GM23338 (cell line): ENCODE data around the gene HCN2.

Source experiments
- CTCF ChIP-seq, 2 experiments: fragments of 200-600 bp in 1 of 2; sonication (generic) in 1 of 2; conservative IDR thresholded peaks; 2 replicates each; pipeline versions ENCODE4 v1.5.1 to v1.6.1; 2016 to 2017; ENCODE audit warnings: antibody characterized with exemption in 2 of 2, low read depth in 2 of 2, mild to moderate bottlenecking in 2 of 2, moderate library complexity in 1 of 2
- EZH2 ChIP-seq: fragments of 200-600 bp; sonication (generic); IDR thresholded peaks from one replicate; pipeline ENCODE4 v1.8.0; 2017; ENCODE audit warnings: antibody characterized with exemption, mild to moderate bottlenecking, low read depth; ENCODE audit not compliant: unreplicated experiment
- EZH2phosphoT487 ChIP-seq: fragments of 200-600 bp; sonication (generic); IDR thresholded peaks from one replicate; pipeline ENCODE4 v1.8.1; 2018; ENCODE audit warnings: antibody characterized with exemption; ENCODE audit not compliant: unreplicated experiment
- POLR2AphosphoS5 ChIP-seq: IDR thresholded peaks from 2 replicates; pipeline ENCODE4 v1.6.1; 2016; ENCODE audit warnings: antibody characterized with exemption, low read depth
- REST ChIP-seq: IDR thresholded peaks from one replicate; pipeline ENCODE4 v1.6.1; 2018; ENCODE audit warnings: antibody characterized with exemption; ENCODE audit not compliant: unreplicated experiment
- STAT1 ChIP-seq: IDR thresholded peaks from one replicate; pipeline ENCODE4 v1.6.1; 2016; ENCODE audit warnings: antibody characterized with exemption; ENCODE audit not compliant: unreplicated experiment

- TF ChIP-seq EZH2phosphoT487 (no peak), CTCF (conservative IDR thresholded peaks at IDR 0.05; ENCODE audit: low read depth in 2 of 2) (no peak), REST (no peak), EZH2 (no peak), STAT1 (no peak), POLR2AphosphoS5 (no peak)
These were observed 18.1 kb upstream of the HCN2 start for GRCh38 chr19:571566-571974.
